PFSK-1 (cell line): Measurements from ENCODE around the gene ATP8B4.

Experiments
- POLR2AphosphoS5 ChIP-seq: IDR thresholded peaks from 2 replicates; pipeline ENCODE4 v1.6.1; 2012; ENCODE audit warnings: low read depth, mild to moderate bottlenecking, control low read depth, low read length, moderate library complexity
- SIN3A ChIP-seq: IDR thresholded peaks from 2 replicates; pipeline ENCODE4 v1.6.1; 2012; ENCODE audit warnings: mild to moderate bottlenecking, low read length, moderate library complexity, borderline replicate concordance; ENCODE audit not compliant: insufficient read depth
- TAF1 ChIP-seq: IDR thresholded peaks from 2 replicates; pipeline ENCODE4 v1.6.1; 2012; ENCODE audit warnings: low read length, control low read depth, borderline replicate concordance; ENCODE audit not compliant: insufficient read depth
- TF ChIP-seq, protein P1 (sequence below), 2 experiments: IDR thresholded peaks; 2 replicates each; pipeline versions ENCODE4 v1.6.1 to v1.8.0; 2011 to 2012; ENCODE audit warnings: low read depth in 2 of 2, low read length in 2 of 2, control low read depth in 1 of 2, inconsistent platforms in 1 of 2, mild to moderate bottlenecking in 1 of 2, moderate library complexity in 1 of 2; ENCODE audit not compliant: insufficient read depth in 1 of 2

DNA sequence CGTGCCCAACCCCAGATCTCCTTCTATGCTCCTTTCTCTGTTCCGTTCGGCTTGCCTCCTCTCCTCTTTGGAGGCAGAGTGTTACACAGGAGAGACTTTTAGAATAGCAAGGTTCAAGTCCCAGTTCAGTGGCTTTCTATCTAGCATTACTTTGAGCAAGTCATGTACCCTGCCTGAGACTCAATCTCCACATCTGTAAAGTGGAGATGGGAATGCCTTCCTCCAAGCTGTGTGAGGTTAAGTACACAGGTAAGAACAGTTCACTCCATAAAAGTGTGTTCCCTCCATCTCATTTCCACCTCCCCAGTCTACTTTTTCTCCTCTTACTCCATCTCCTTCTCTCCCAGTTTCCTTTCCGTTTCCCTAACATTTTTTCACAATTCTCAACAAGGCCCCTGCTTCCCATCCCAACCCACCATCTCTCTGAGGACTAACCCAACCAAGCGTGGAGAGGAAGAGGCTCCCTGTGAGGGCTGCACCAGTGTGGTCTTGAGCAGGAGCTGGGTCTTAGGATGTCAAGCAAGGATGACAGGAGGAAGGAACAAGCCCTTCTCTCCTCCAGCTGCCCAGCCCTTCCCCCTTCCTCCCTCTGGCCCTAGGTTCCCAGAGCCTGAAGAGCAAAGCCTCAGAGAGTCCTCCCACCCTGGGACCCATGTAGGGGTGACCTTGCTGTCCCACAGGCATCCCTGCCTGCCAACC is 6.4 kb downstream of the ATP8B4 start:
- TF ChIP-seq POLR2AphosphoS5, result no peak
- TF ChIP-seq TAF1, result no peak
- TF ChIP-seq SIN3A, result no peak
- TF ChIP-seq, protein P1, sequence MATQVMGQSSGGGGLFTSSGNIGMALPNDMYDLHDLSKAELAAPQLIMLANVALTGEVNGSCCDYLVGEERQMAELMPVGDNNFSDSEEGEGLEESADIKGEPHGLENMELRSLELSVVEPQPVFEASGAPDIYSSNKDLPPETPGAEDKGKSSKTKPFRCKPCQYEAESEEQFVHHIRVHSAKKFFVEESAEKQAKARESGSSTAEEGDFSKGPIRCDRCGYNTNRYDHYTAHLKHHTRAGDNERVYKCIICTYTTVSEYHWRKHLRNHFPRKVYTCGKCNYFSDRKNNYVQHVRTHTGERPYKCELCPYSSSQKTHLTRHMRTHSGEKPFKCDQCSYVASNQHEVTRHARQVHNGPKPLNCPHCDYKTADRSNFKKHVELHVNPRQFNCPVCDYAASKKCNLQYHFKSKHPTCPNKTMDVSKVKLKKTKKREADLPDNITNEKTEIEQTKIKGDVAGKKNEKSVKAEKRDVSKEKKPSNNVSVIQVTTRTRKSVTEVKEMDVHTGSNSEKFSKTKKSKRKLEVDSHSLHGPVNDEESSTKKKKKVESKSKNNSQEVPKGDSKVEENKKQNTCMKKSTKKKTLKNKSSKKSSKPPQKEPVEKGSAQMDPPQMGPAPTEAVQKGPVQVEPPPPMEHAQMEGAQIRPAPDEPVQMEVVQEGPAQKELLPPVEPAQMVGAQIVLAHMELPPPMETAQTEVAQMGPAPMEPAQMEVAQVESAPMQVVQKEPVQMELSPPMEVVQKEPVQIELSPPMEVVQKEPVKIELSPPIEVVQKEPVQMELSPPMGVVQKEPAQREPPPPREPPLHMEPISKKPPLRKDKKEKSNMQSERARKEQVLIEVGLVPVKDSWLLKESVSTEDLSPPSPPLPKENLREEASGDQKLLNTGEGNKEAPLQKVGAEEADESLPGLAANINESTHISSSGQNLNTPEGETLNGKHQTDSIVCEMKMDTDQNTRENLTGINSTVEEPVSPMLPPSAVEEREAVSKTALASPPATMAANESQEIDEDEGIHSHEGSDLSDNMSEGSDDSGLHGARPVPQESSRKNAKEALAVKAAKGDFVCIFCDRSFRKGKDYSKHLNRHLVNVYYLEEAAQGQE (IDR thresholded peaks at IDR 0.05; ENCODE audit: insufficient read depth in 1 of 2, low read depth in 2 of 2, low read length in 2 of 2), result no peak
